ENCODE data around the gene ANKRD31.
"Not testable (repeated sequence)": the region's sequence is repeated elsewhere in the genome, so short reads cannot be mapped to it uniquely, and the experiment has no call there.

ANKRD31 gene

DNA sequence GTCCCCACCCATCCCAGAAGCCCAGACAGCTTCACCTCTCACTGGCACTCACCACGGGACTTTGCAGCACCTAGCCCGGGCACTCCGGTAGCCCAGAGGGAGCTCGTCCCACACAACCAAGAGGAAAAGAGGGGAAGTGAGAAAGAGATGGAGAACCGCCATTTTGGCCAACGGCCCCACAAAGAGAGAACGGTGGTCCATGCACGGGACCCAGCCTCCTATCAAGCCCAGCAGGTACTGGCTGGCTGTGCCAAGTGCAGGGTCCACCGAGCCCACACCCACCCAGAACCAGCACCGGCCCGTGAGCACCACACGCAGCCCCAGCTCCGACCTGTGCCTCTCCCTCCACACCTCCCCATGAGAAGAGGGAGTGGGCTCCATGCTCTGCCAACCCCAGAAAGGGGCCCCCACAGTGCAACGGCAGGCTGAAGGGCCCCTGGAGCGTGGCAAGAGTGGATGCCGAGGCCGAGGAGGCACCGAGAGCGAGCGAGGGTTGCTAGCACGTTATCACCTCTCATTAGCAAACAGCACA, 105.8 kb downstream of the ANKRD31 start:
- no peak for DNase-seq

DNA sequence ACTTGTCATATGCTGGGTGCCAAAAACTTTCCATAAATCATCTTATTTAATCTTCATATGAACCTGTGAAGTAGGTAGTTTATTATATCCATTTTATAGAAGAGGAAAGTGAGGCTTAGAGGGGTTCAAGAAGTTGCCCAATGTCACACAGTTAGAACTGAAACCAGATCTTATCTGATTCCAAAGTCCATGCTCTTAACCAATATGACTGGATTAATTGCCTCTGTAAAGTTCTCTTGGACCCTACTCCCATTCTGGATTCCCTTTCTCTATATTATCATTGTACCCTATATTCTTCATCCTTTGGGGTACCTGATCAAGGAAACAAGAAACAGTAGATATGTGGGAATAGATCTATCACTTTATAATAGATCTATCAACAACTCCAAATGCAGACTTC, 119.8 kb downstream of the ANKRD31 start:
- DNase-seq, result no peak

DNA sequence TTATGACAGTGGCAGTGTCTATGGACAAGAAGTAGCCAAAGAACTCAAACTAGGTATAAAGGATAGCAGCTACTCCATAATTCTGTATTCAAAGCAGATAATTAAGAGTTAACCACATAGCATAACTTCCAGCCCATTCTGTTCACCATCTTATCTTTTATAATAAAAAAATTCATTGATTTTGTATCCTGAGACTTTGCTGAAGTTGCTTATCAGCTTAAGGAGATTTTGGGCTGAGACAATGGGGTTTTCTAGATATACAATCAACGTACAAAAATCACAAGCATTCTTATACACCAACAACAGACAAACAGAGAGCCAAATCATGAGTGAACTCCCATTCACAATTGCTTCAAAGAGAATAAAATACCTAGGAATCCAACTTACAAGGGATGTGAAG, 122.4 kb downstream of the ANKRD31 start:
- not testable (repeated sequence) for DNase-seq

DNA sequence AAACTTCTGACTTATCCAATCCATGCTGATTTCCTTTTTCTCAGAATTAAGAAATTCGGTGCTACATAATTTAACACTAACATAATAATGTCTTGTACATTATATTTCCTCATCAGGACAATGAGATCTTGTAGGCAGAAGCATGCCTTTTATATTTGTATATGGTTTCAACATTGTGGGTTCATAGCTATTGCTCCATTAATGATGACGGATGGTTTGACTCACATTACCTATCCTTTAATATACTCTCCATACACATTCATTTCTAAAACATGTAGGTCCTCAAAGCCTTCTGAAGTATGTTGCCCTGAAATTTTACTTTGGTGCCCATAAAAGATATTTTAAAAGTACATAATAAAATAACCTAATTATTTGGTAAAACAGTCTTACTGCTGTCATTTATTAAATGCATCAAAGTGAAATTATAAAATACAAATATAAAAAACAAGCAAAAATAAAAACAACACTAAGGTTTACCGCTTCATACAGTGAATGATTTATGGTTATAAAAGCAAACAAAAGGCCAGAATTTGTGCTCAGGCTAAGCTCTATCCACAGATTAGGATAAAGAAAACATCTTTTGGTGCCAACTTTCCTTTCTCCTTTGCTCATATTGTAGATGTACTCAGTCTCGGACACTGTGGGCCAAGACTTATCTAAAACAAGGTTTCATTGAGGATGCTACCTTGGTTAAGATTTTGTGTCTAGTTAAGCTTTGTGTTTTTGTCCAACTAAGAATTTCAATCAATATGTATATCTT, 123.1 kb downstream of the ANKRD31 start:
- DNase-seq, result no peak

DNA sequence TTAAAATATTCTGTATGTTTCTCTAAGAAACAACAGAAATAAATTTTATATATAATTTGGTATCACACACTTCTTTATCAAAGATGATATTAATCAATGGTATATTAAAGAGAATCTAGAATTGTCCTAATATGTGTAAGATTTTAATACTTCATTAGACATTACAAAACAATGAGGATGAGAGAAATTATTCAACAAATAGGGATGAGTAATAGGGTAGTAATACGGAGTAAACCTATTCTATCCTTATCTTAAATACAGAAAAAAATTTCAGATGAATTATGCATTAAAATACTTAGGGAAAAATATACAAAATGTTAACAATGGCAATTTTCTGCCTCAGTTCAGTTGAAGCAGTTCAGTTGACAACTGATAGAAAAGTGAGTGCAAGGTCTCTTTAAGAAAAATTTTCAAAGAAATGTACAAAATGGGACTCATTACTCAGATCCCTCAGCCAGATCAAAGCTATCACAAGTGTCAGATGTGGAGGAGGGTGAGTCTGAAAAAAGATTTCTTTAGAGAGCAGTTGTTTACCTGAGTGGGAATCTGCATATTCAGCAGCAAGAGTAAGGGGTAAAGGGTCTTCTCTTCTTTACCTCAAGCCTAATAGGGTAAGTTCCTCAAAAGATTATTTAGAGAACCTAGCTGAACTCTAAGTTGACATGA, 127.6 kb downstream of the ANKRD31 start:
- DNase-seq, result no peak

DNA sequence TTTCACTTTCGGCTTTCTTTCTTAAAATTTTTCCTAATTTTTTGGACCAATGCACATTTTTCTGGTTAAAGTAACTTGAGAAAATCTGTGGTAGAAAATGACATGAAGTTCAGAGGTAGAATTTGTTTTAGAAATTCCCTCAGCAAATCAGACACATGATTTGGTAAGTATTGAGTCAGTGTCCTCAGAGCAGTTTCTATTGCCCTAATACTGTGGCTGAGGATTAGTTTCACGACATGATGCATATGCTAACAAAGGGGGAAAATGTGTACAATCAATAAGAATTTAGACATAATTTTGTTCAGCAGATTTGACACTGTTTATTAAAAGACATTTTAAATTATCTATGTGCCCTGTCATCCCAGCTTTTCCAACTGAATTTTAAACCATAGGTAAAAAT, 128.2 kb downstream of the ANKRD31 start:
- DNase-seq, result no peak

DNA sequence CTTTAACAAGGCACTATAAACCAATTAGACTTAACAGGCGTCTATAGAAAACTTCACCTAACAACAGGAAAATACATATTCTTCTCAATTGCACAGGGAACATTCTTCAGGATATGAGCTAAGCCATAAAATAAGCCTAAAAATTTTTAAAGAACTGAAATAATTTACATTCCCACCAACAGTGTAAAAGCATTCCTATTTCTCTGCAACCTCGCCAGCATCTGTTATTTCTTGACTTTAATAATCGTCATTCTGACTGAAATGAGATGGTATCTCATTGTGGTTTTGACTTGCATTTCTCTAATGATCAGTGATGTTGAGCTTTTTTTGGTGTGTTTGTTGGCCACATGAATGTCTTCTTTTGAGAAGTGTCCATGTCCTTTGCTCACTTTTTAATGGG, 140.7 kb downstream of the ANKRD31 start:
- DNase-seq, result not testable (repeated sequence)

DNA sequence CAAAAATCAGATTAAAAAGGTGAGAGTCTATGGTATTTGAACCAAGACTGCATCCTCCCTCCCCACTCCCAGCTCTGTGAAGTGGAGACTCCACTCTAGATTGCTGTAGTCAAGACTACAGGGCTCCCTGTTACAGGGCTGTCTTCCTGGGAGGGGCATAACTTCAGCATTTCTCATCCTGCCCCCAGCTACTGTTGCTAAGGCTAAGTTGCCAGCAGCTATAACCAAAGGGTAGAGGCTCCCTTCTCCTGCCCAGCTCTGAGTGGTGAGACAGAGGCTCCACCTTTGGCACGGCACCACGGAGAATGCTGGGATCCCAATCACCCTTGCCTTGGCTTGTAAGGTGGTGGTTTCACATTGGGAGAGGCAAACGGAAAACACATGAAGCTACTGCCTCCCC, 145.1 kb downstream of the ANKRD31 start:
- no peak for DNase-seq

DNA sequence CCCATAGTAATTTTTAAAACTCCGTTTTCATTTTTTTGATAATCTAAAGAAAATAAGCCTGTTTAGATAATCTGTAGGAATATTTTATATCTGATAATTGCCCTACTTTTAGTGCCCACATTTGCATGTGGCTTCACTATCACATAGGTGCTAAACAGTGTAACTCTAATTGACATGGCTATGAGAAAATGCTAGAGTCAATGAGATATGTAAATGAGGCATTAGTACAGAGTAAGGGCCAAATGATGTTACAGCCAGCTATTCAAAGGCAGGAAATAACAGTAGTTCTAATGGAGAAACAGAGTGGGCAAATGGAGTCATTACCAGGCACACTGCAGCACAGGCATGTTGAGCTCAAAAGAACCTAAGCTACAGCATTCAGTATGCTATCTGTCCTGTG, 147.0 kb downstream of the ANKRD31 start:
- no peak for DNase-seq

DNA sequence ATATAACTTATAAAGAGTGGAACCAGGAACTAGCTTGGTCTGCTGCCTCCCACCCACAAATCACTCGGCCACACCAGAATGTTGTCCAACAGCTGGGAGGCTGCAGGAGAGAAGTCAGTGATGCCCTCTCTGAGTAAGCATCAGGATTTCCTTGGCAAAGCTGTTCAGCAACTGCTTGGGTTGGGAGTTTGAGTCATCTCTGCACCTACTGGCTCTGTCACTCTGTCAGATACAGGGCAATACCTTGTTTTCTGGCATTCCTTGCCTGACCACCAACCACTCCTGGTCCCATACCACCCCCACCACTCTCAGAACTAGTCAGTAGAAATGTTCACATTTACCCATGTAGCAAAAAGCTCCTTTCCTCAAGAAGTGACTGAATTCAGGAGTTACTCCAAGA, 147.5 kb downstream of the ANKRD31 start:
- DNase-seq, result peak; percentile 53

DNA sequence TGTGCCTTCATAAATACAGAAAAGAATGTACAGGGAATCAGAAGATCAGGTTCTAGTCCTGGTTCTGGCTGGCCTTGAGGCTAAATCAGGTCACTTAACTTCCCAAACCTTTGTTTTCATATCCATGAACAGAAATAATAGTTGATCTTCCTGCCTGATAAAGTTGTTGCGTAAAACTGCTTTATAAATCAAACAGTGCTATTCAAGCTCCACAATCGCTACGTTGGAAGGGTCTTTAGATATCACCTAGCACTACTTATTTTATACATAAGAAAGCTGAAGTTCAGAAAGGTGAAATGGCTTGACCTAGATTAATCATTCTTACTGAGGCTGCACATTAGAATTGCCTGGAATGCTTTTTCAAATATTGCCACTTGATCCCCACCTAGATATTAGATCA, 148.0 kb downstream of the ANKRD31 start:
- DNase-seq, result no peak

DNA sequence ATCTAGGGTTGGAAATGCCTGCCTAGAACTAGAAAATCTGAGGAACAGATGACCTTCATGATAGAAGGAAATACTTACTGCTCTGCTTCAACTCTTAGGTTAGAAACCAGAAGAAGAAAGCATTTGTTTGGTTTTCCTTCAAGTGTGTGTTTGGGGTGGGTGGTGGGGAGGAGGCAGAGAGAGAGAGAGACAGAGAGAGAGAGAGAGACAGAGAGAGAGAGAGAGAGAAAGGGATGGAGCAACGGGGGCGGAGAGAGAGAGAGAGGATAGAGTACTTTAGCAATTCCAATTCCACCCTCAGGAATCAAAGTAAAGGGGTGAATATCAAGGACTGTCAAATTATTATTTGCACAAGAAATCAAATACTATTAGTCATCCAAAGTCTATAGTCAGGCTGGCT, 155.2 kb downstream of the ANKRD31 start:
- DNase-seq, result no peak

DNA sequence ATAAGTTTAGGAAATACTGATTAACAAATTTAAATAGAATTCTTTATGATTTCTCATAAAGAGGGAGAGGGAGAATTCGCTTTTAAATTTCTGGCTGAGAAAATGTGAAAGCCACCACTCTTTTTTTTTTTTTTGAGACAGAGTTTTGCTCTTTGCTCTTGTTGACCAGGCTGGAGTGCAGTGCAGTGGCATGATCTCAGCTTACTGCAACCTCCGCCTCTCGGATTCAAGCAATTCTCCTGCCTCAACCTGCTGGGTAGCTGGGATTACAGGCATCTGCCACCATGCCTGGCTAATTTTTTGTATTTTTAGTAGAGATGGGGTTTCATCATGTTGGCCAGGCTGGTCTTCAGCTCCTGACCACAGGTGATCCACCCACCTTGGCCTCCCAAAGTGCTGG, 157.3 kb downstream of the ANKRD31 start:
- not testable (repeated sequence) for DNase-seq

DNA sequence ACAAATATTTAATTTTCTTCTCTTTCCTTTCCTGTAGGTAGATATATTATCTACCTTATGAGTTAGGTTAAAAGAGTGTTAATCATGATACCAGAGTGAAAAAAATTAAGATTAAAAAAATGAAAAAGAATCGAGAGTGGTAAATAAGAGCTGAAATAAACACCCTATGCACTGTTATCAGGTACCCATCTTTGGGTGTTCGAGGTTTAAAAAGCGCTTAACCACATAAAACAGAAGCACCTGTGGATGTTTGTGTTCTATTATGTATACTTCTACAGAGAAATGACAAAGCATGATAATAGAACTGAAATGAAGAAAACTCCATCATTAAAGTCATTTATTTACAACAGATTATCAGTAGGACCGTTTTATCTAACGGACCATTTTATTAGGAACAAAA, 158.7 kb downstream of the ANKRD31 start:
- DNase-seq, result no peak

DNA sequence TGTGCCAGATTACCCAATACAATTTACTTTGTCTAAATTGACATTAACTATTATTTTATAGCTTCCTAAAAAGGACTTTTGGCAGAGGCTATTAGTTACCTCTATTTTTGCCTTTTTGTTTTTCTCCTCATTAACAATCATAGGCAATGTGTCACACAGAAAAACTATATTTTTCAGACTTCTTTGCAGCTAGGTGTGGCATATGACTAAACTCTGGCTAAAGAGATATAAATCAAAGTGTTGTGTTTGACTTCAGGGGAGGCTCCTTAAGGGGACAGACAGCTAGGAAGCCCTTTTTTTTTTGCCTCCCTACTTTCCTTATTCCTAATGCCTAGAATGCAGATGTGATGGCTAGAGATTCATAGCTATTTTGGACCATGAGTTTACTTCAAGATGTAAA, 164.6 kb downstream of the ANKRD31 start:
- DNase-seq, result no peak

DNA sequence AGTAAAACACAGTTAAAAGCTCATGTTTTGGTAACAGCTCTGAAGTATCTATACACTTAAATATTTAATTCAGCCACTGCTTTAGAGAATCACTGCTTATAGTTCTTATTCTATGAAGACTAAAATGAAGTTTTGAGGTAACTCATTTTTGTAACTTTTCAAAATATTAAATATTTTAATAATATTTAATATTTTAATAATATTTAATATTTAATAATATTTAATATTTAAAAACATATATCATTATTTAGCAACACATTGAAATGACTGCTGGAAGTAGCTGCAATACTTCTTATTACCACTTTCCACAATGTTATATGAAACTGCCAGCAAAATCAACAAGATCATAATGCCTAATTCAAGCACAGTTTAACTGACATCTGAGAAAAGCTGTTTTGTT, 165.6 kb downstream of the ANKRD31 start:
- DNase-seq, result no peak

DNA sequence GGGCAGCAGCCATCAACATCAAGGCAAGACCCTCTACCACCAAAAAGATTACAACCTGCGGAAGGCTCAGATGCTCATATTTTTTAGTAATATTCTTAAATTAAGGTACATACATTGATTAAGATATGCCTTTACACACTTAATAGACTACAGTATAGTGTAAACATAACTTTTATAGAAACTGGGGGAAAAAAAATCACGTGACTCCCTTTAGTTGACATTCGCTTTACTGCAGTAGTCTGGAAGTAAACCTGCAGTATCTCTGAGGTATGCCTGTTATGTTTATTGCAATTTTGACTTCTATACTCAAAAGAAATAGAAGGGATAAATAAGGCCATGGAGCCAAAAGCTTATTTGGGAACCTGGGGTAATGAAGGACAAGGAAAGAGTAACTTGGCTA, 169.2 kb downstream of the ANKRD31 start:
- no peak for DNase-seq

DNA sequence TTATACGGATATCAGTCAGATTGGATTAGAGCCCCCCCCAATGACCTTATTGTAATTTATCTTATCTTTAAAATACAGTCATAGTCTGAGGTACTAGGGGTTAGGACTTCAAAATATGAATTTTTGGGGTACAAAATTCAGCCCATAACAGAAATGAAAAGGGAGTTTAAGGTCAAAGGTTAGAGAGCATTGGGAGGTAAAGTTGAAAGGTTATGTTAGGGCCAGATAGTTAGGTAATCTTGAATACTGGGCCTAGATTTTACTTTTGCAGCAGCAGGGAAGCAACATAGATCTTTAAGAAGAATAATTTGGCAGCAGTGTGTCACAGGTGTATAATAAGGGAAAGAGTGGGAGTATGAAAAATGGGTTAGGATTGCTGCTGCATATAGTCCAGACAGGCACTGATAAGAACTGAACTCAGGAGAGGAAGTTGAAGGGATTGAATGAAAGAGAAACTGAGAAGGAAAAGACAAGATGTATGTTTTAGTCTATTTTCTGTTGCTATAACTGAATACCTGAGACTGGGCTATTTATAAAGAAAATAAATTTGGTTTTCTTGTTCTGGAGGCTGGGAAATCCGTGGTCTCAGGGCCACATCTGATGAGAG, 173.7 kb downstream of the ANKRD31 start:
- DNase-seq, result no peak

DNA sequence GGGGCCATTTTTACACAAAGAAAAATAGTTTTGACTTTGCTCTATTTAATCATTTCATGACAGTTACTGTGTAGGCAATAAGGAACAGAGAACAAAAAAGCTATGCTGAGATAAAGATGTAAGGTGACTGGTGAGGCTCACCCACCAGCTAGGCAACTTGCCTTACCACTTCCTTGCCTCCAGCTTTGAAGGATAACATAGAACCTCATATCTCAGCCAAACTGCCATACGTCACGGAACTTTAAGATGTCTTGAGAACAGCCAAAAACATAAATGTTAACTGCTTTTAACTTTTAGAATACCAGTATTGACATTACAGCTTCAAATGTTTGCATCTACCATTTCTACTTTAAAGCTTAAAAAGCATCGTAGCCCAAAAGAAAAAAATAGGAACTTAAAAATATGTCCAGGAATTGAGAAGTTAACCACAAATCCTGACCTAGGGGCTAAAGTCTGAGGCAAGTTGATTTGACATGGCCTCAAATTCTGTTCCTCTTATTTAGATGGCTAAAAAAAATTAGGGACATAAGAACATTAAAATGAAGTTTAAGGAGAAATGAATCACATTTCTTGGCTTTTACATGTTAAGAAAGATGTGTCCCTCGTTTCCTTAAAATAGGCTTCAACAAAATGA, 176.6 kb downstream of the ANKRD31 start:
- peak; percentile 39 for DNase-seq

DNA sequence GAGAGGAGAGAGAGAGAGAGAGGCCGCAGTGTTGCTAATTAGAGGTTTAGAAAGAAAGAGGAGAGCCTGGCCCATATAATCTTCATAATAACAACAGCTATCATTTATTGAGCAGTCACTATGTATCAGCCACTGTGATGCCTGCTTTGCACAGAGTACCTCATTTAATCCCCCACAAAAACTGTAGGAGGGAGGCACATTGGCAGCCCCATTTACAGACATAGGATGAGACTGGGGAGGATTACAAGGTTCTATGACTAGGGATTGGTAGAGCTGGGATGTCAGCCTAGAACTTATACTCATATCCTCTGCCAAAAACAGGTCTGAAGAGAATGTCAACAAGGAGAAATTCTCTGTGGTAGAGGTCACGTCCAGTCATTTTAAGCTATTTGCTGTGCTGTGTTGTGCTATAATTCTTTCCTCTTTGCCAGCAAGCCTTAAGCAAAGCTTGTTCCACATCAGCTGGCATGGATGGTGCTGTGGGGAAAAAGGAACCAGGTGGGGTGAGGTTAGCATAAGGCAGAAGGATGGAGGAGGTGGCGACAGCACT, 177.6 kb downstream of the ANKRD31 start:
- no peak for DNase-seq

DNA sequence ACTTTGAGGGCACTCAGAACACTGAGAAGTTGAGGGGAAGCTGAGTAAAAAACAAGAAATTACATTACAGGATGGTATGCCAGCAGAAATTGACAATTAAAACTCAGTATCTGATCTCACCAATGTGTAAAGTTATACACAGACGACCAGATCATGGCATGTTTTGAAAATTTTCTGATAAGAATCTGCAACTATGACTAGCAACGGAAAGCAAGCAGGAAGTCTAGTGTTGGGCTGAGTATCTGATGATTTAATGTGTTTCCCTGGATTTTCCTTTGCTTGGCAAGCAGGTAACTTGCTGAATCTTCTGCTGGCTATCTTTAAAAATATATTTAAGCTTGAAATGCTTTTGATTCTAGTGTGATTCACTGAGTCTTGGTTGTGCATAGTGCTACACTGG, 179.1 kb downstream of the ANKRD31 start:
- DNase-seq, result no peak

DNA sequence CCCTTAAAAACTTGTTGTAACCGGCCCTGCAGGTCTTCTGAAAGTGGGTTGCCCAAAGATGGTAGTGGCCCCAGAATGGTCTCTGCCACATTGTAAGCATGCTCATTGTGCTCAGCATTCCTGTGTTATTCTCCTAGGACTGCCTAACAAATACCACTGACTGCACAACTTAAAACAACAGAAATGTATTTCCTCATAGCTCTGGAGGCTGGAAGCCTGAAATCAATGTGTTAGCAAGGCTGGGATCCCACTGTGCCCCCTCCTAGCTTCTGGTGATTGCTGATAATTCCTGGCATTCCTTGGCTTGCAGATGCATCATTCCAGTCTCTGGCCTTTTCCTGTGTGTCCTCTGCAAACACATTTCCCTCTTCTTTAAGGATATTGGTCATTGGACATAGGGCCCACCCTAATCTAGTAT, 180.9 kb downstream of the ANKRD31 start:
- DNase-seq, result no peak

All from stimulated activated CD4-positive, alpha-beta T cell treated with anti-CD3 and anti-CD28 coated beads, Interleukin-1b, Interleukin-23, amount 100 ng/mL, for 48 hours (primary cell).